NCI-H2196 (cell line): ENCODE results near the gene OPCML.

Experiments used
- DNase-seq: peaks from one replicate; lab custom pipeline; 2025; ENCODE audit not compliant: unreplicated experiment; lab: John Stamatoyannopoulos, UW

OPCML gene

DNA sequence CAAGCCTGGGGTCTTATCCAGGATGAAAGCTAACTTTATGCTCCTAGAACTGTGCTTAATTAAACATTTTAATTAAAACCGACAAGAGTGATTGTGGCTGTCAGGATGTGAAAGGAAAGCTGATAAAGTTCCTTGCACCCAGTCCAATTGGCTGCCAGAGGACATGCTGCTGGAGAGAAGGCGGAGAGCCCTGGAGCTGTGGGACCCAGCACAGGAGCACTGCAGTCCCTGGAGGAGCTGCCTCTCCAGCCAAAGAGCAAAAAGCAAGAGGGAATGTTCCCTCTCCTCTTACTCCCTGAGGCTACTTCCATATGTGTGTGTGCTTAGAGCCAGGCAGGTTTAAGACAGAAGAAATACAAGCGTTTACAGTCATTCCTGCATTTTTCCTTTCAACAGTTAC lies 118.6 kb downstream of the OPCML start:
- no peak for DNase-seq

DNA sequence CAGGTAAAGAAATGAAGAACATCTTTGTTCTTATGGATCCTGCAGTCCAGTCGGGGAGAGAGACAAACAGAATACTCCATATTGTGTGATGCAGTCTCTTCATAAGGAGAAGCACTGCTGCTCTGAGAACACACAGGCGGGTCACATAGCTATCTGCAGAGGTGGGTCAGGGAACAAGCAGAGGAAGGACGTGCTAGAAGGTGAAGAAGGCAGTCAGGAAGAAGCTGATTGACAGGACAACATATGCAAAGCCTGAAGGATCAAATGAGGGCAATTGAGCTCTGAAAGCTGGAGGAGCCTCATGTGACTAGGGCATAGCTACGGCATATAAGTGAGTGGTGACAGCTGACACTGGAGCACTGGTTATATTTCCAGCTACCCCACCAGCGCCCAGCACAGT lies 122.5 kb downstream of the OPCML start:
- no peak for DNase-seq

DNA sequence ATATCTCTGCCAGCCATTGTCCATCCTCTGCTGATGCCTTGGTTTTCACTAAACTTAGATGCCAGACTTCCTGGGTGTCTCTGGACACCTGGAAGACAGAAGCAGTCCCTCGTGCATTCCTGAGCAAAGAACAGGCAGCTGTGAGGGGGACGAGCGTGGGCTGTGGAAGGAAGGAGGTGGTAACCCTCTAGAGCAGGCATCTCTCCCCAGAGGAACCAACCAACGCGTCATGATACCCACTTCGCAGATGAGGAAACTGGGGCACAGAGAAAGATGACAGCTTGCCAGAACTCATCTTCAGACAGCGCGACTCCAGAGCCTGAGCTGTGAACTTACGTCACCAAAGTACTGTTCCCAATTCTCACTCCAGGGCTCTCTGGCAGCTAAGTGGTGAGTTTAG lies 123.4 kb downstream of the OPCML start:
- DNase-seq, result no peak

DNA sequence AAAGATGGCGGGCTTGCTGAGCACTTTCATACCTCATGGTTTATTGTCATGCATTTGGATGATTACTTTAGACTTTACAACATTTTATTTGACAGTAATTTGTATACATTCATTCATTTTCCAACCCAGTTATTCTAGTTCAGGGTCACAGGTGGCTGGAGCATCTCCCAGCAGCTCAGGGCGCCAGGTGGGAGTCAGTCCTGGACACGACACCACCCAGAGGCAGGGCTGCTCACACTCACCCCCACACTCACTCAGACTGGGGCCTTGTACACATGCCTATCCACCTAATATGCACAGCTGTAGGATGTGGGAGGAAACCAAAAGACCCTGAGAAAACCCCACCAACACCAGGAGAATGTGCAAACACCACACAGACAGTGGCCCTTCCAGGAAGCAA lies 123.9 kb downstream of the OPCML start:
- DNase-seq, result no peak

DNA sequence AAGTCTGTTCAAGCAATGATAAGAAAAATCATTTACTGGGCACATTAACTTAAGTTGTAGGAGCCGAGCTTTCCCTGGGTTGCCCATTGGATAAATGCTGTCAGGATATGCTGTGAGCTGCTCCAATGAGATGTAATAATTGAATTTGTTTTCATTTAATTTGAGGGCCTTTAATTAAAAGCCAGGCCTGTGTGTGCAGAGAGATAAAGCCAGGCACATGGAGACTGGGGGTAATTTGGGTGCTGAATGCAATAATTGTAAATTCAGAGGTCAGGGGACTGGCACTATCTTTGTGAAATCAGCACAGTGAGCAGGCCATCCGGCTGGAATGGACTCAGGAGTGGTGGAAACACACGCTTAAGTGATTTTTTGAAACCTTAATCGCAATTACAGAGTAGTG lies 125.8 kb downstream of the OPCML start:
- DNase-seq, result no peak

DNA sequence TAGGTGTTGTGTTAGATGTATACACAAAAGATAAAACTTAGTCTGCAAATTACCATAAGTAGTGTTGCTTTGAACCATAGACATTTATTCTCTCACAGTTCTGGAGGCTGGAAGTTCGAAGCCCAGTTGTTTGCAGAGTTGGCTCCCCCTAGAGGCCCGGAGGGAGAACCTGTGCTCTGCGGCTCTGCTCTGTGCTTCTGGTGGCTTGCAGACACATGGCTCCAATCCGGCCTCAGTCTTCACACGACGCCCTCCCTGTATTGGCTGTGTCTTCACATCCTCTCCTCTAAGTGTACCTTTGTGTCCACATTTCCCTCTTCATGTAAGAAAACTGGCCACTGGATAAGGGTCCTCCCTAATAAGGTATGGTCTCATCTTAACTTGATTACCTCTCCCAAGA lies 128.4 kb downstream of the OPCML start:
- no peak for DNase-seq

DNA sequence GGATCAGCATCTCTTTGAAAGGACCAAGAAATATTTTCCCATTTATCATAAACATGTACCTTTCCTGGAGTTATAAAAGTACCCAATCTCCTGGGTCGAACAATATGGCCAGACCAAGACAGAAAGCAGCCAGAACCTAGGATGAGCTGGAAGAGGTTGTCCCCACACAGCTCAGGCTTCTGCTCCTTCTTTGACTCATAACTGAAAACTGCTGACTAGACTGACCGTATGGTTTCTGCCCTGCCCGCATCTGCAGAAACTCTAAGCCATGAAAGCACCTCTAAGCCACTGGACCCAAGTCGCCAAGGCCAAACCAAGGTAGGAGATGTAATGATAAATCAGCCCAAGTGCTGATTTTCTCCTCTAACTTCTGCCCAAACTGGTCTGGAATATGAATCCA lies 129.8 kb downstream of the OPCML start:
- DNase-seq, result no peak

DNA sequence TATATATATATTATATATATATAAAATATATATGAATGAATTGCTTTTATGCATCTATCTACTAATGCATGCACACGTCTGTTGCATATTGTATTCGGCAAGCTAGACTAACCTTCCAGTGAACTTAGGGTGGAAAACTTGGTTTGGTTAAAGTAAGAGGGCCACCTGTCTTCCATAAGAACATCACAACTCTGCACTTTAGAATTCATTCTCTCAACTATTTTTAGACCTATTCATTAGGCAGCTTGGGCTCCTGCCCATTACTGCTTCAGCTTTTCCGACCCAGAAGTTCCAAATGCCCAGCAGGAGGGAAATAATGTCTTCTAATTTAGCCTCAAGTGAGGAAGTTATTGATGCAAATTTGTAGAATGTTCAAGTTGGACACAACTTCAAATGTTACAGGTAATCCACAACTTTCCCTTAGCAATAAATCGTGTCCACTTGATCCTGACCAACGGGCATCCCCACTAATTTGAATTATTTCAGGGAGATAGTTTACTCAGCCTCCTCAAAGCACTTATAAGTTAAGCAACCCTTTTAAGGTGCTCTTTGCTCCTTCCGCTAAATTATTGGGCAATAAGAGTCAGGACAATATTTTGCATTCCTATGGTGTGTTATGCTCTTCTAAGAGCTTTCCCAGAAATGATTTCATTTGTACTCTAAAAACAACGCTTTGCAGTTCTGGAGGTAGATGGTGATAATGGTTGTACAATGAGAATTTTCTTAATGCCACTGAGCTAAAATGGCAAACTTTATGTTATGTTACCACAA lies 132.3 kb downstream of the OPCML start:
- no peak for DNase-seq

DNA sequence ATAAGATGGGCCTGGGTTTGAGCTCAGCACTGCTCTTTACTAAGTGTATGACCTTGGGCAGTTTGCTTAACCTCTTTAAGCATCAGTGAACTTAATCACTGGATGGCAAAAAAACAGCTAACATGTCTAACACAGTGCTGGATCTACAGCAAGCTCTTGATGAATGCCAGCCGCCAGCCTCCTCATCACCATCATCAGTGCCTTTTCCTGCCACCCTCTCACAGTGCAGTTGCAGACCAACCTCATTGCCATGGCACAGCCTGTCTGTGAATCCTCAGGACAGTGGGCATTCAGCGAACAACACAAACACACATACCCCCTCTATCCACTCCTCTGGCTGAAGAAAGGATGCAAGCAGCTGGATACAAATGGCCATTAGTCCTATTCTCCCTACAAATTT lies 133.0 kb downstream of the OPCML start:
- no peak for DNase-seq

DNA sequence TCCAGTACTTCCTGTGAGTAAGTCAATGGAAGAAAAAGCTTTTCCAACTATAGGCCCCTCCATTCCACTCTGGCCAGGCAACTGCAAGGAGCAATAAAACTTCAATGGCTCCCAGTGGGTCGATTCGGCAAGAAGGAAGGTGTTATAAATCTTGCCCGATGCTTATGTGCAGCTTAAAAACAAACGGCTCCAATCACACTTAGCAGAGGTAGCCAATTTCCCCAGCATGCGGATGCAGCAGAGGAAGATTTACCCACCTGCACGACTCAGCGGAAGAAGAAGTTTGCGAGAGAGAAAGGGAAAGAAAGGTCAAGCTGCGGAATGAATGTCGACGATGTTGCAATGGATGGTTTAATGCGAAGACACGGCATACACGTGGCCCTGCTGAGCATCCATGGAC lies 141.5 kb downstream of the OPCML start:
- no peak for DNase-seq

DNA sequence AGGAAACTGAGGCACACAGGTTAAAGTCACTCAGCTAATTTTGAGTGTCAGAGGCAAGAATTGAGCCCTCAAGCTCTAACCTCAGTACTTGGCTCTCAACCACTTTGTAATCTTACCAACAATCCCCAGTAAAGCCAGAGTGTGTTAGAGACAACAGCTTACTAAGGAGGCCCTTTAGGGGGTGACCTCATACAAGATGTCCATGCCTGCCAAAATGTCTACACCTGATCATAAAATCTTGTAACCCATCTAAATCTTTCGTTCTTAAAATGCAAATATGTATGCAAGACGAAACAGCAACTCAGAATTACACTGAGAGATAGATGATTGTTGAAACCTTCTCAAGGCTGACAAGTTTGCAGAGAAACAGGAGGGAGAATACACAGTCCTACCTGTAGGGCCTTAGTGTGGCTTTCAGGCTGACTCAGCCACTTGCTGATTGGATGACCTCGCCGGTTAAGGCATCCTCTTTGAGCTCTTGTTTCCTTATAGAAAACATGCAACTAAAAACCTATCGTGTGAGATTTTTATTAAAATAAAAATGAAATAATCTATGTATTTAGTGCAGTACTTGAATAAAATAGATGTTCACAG lies 143.2 kb downstream of the OPCML start:
- DNase-seq, result no peak

DNA sequence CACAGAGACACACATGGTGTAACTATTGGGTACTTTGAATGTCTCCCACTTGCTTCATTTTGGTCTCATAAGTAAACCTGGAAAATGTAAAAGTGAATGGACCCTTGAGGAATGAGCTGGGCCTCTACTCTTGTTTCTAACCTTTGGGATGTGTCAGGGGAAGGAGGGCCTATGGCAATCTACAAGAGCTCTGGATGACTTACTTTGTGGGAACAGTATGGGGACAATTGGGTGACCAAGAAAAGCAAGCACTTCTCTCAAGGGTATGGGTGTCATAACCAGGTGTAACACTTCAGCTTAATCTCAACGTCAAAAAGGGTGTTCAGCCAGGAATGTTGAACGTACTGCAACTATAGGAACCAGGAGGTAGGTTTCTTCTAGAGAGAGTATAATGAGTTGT lies 144.0 kb downstream of the OPCML start:
- DNase-seq, result no peak

DNA sequence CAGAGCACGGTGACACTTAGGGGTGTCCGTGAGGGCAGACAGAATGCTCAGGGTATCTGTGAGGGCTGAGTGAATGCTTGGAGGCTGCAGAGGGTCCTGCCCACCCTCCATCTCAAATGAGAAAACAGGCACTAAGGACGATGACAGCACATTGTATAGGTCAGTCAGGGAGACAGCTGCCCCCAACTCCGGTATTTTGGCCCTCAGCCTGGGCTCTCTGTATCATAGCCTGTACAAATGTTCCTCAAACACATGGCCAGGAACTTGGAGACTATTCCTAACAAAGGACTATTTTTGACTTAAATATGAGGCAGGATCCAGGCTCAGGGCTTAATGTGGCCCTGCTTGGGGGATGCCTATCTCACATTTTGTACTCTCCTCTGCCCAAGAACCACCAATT lies 145.4 kb downstream of the OPCML start:
- DNase-seq, result no peak

DNA sequence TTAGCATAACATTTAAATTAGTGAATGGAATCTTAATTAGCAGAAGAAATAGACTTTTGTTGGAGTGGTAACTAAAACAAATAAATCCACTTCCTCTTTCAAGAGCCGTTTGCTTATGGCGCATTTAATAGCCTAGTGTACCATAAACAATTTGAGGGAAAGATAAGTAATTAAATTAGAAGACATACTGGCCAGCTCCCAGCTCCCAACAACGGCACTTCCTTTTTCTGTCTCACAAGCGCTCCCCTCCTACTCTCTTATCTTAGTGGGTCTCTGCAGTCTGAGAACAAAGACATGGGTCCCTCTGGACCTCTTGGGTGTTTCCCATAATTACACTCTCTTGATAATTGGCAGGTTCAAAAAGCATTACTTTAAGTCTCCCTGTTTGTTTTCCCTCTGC lies 146.0 kb downstream of the OPCML start:
- DNase-seq, result no peak

DNA sequence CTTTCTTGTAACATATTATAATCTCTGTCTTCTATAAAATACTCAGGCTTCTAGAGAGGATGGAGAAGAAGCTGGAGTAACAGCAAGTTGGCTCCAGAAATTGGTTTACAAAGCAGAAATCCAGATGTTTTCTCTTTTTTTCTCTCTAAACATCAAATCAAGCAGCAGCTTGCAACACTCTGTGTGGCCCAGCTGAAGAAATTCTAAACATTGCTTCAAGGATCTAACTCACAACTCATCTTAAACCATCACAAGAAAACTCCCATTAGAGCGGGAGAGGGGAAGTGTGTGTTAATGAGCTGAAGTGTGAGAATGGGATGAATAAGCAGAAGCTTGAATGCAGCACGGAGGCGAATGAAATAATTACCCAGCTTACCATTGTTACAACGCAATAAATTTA lies 146.5 kb downstream of the OPCML start:
- no peak for DNase-seq

DNA sequence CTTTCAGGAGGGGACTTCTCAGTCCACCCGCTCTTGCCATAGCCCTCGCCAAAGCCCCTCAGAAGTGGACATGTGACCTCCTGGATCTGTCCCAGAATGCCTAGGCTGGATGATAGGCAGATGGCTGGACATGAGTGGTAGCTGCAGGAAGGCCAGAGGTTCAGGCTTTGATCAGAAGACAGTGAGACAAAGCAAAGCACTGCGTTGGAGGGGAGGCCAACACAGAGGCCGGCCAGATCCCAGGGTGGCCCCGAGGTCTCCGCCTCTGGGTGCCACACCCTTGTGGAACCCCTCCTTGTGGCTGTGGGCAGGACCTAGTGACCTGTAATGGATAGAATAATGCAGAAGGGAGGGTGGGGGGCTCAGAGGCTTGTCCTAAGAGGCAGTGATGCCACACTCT lies 147.6 kb downstream of the OPCML start:
- DNase-seq, result no peak

DNA sequence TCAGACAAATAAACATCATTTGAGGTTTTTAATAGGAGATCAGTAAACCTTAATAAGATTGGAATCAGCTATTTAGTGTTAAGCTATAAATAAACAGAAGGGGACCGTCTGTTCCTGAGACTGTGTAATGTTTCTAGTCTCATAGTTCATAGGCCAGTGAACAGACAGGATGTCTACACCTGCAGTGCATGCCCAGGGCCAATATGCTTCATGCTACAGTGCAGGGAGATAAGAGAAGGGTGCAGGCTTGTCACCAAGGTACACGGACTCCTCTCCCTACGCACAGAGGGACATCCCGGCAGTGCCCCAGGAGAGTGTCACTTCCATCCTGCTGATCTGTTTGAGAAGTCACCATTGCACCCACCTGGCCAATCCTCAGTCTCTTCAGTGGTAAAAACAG lies 148.6 kb downstream of the OPCML start:
- no peak for DNase-seq

DNA sequence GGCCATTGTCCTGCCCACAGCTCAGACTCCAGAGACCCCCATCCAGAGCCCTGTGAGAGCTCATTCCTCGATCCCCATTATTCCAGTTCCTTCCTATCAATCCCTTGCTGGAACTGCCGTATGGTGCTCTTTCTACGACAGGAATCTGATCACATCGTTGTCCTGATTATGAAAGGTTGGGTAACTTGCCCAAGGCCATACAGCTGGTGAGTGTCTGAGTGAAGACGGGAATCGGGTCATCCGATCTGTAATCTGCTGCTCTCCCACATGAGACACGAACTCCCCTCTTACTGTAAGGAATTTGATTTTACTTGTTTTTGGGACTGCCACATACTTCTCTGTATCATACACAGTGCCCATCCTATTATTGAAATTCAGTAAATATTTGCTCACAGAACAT lies 149.1 kb downstream of the OPCML start:
- DNase-seq, result no peak

DNA sequence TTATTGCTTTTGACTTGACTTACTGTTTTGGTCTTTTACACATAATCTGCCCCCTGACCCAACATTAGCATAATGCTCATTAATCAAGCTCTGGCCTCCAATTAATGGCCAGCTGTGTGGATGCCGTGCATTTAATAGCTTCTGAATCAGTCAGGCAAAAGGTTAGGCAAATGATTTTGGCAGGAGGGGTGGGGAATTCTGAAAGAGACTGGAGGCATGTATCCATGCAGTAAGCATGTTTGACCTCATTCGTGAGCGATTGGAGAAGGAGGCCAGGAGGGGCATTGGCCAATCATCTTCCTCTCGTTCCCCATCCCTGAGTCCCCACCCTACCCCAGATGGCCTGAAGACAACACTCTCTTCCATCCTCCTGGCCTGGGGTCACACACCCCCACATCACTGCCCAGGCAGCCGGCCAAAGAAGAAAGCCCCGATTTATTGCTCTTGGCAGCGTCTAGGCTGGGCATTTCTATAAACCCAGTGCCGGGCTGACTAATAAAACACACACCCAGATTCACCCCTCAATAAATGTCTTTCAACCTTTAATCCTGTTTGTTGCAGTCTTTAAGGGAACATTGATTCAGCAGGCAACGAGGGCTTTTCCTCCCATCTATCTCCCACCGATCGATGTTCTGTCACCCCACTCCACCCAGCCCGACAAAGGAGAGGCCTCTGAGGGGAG lies 150.0 kb downstream of the OPCML start:
- DNase-seq, result no peak

DNA sequence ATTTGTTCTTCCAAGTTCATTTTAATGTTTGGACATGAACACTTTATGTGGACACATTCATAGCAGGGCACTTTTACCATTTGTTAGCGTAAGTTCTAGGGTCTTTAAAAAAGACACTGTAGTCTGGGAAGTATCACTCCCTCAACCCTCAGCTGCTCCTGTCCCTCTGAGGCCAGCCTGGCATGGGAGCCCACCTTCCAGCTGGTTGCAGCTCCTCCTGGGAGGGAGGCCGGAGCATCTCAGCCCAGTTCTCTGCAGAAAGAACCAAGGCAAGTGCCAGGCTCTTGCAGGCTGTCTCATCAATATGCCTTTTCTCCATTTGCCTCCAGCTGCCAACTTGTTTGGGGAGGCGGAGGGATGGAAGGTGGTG lies 150.6 kb downstream of the OPCML start:
- no peak for DNase-seq

DNA sequence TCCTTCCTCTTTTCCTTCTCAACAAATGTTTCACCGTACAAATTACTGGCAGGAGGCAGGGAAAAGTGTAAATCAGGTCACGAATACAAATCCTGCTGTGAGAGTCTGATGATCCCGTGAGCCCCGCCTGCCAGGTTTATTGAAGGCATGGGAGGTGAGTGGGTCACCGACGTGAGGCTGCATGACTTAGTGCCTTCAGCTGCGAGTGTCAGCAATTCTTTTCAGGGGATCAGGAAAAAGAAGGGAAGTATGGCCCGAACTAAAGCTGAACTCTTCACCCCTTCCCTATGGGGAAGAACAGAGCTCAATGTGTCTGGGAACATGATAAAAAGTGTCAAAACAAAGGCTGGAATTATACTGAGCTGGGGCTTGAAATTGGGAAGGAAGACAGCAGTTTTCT lies 166.2 kb downstream of the OPCML start:
- no peak for DNase-seq

DNA sequence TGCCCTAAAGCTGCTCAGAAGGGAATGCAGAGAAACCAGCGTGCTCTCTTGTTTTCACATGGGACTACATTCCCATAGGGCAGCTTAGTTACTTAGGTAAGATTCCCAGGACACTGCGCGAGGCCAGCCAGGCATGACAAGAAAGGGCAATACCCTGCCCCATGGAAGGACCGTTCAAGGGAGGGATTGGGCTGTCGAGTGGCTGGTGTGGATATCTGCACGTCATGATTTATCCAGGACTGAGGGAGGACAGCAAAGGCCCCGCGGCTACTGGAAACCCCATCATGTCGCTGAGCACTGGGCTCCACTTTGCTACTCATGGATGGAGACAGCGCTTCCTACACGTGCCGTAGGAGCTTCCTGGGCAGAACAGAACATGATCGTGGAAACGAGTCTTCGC lies 169.4 kb downstream of the OPCML start:
- DNase-seq, result no peak

DNA sequence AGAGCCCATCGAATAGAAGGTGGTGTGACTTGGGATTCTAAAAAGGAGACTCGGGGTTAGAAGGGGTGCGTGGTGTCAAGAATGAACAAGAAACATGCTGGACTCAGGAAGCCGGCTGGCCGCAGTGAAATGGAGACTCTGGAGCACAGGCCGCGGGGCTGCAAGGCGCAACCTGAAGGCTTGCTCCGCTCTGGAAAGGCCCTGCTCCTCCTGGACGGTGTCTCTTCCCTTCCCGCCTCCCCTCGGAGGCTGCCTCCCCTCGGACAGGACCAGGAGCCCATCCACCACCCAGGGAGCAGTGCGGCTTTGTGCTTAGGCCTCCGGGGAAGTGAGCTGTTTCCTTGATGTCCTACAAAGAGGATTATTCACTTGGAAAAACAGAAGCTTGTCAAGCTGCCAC lies 170.1 kb downstream of the OPCML start:
- DNase-seq, result no peak
